ENCODE data around the gene CLSTN1. TPM values are rescaled to one million over a fixed set of nuclear protein-coding genes. Genes with fewer than 3 reads are reported as not detected.
"Not testable (repeated sequence)": the region's sequence is repeated elsewhere in the genome, so short reads cannot be mapped to it uniquely, and the experiment has no call there.

Gene CLSTN1
- polyA plus RNA-seq, 2 donors, result 45.8 to 55.4 TPM

DNA sequence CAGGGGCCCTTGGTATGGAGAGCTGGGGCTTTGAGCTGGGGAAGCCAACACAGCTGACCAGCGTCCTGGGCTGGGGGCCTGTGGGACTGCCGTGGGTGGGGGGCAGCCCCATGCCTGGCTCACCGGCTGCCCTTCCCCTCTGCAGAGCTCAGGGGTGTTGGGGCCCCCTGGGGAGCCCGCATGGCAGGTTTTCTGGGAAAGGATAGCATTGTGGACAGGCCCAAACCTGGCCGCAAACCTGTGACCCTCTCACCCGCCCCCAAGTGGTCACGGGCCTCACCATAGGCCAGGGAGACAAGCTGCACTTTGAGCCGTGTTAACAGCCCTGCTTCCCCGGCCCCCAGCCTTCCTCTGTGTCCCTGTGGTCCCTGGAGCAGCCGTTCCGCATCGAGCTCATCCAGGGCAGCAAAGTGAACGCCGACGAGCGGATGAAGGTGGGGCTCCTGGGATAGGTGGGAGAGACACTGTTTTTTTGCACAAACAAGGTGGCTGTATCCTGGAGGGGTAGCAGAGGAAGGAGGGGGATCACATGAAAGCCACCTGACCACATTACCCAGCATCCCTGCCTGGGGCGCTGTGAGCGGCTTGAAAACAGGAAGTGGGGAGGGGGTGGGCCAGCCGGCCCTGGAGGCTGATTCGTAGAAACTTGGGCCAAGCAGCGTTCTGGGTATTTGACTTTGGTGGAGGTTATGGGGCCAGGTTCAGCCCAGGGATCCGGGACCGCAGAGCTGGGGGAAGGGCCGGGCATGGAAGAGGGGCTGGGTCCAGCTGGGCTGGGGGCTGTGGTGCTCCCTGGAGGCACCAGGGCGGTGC is 106.4 kb downstream of the CLSTN1 start:
- WGBS, 2 donors, result 59 to 60% methylated on average over 25 of the region's 25 CpGs
- Histone ChIP-seq H3K4me1 (ENCODE audit: control insufficient read depth in 2 of 2, insufficient read depth in 2 of 2, low read length in 1 of 2) (peaks cover 8 to 11% of the 10 kb centered on the region in 2 donors), H3K27ac (ENCODE audit: low read depth in 2 of 2, low read length in 1 of 2) (peak overlapping the region; percentile 23 to 65), H3K4me3 (ENCODE audit: low read depth in 1 of 2, low read length in 2 of 2) (peak overlapping the region in 1 of 2 donors; percentile 38), H3K27me3 (ENCODE audit: control insufficient read depth in 1 of 2, insufficient read depth in 2 of 2, low read length in 2 of 2) (no peaks in the 10 kb centered on the region), H3K9me3 (ENCODE audit: control insufficient read depth in 2 of 2, insufficient read depth in 1 of 2, low read depth in 1 of 2, low read length in 1 of 2) (peaks cover 0 to under 1% of the 10 kb centered on the region in 2 donors), H3K36me3 (ENCODE audit: control insufficient read depth in 2 of 2, insufficient read depth in 2 of 2, low read length in 1 of 2) (peaks cover 7 to 24% of the 10 kb centered on the region in 2 donors)

DNA sequence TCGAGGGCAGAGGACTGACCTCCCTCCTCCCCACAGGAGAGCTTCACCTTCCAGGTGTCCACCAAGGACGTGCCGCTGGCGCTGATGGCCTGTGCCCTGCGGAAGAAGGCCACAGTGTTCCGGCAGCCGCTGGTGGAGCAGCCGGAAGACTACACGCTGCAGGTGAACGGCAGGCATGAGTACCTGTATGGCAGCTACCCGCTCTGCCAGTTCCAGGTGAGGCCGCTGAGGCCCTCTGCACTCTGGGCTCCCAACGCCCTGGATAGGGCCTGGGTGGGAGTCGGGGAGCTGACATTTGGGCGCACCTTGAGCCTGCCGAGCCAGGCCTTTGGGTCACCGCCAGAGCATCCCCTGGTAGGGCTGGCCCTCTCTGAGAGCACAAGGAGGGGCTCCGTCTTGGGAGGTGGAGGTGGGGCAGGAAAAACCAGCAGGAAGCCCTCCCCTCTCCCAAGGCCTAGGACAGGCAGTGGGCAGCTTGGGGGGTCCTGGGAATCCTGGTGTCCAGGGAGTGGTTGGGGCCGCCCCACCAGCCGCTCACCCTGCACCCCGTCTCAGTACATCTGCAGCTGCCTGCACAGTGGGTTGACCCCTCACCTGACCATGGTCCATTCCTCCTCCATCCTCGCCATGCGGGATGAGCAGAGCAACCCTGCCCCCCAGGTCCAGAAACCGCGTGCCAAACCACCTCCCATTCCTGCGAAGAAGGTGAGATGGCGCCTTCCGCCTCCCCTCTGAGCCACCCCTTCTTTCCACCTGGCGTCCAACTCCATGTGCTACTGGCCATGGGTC is 107.2 kb downstream of the CLSTN1 start:
- Histone ChIP-seq H3K27me3 (ENCODE audit: control insufficient read depth in 1 of 2, insufficient read depth in 2 of 2, low read length in 2 of 2) (no peaks in the 10 kb centered on the region), H3K36me3 (ENCODE audit: control insufficient read depth in 2 of 2, insufficient read depth in 2 of 2, low read length in 1 of 2) (peaks cover 3 to 19% of the 10 kb centered on the region in 2 donors), H3K27ac (ENCODE audit: low read depth in 2 of 2, low read length in 1 of 2) (peak overlapping the region; percentile 9 to 65), H3K4me1 (ENCODE audit: control insufficient read depth in 2 of 2, insufficient read depth in 2 of 2, low read length in 1 of 2) (peaks cover 6 to 11% of the 10 kb centered on the region in 2 donors), H3K9me3 (ENCODE audit: control insufficient read depth in 2 of 2, insufficient read depth in 1 of 2, low read depth in 1 of 2, low read length in 1 of 2) (no peaks in the 10 kb centered on the region), H3K4me3 (ENCODE audit: low read depth in 1 of 2, low read length in 2 of 2) (peak overlapping the region in 1 of 2 donors; percentile 38)
- 88 to 89% methylated on average over 27 to 29 of the region's 29 CpGs for WGBS, 2 donors

DNA sequence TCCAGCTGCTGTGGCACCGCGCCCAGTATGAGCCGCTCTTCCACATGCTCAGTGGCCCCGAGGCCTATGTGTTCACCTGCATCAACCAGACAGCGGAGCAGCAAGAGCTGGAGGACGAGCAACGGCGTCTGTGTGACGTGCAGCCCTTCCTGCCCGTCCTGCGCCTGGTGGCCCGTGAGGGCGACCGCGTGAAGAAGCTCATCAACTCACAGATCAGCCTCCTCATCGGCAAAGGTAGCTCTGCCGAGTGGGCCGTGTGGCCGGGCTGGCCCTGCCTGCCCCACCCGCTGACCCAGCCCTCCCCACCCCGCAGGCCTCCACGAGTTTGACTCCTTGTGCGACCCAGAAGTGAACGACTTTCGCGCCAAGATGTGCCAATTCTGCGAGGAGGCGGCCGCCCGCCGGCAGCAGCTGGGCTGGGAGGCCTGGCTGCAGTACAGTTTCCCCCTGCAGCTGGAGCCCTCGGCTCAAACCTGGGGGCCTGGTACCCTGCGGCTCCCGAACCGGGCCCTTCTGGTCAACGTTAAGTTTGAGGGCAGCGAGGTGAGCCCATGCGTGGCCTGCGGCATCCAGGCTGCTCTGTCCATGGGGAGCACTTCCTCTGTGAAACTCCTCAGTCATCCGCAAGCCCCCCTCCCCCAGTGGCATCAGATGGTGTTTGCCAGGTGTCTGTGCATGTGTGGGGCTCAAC is 108.1 kb downstream of the CLSTN1 start:
- WGBS, 2 donors, result 82 to 87% methylated on average over 40 of the region's 40 CpGs
- Histone ChIP-seq H3K27me3 (ENCODE audit: control insufficient read depth in 1 of 2, insufficient read depth in 2 of 2, low read length in 2 of 2) (no peaks in the 10 kb centered on the region), H3K36me3 (ENCODE audit: control insufficient read depth in 2 of 2, insufficient read depth in 2 of 2, low read length in 1 of 2) (peaks cover 3 to 19% of the 10 kb centered on the region in 2 donors), H3K27ac (ENCODE audit: low read depth in 2 of 2, low read length in 1 of 2) (peak overlapping the region in 1 of 2 donors; percentile 9), H3K4me3 (ENCODE audit: low read depth in 1 of 2, low read length in 2 of 2) (no peak overlapping the region), H3K4me1 (ENCODE audit: control insufficient read depth in 2 of 2, insufficient read depth in 2 of 2, low read length in 1 of 2) (peaks cover 4 to 11% of the 10 kb centered on the region in 2 donors), H3K9me3 (ENCODE audit: control insufficient read depth in 2 of 2, insufficient read depth in 1 of 2, low read depth in 1 of 2, low read length in 1 of 2) (no peaks in the 10 kb centered on the region)

DNA sequence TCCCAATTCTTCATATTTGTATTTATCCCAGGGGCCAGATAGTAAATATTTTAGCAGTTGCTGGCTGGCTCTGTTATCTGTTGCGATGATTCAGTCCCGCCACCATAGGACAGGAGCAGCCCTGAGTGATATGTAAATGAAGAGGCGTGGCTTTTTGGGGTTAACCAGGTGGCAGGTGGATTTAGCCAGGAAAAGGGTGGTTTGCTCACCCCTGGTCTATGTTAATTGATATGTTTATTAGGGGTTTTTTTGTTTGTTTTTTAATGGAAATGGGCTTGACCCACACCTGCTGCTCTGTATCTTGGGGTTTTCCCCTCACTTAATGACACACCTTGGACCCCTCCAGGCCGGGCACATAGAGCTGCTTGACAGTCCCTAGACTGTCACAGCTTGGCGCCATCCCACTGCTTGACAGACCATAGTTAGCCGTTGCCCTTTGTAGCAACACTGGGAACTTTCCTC is 109.5 kb downstream of the CLSTN1 start:
- H3K27ac ChIP-seq (ENCODE audit: low read depth in 2 of 2, low read length in 1 of 2), result no peak overlapping the region
- H3K36me3 ChIP-seq (ENCODE audit: control insufficient read depth in 2 of 2, insufficient read depth in 2 of 2, low read length in 1 of 2), result peaks cover 3 to 16% of the 10 kb centered on the region in 2 donors
- H3K4me3 ChIP-seq (ENCODE audit: low read depth in 1 of 2, low read length in 2 of 2), result no peak overlapping the region
- WGBS, 2 donors, result 67 to 68% methylated on average over 6 of the region's 6 CpGs
- no peaks in the 10 kb centered on the region for H3K9me3 ChIP-seq (ENCODE audit: control insufficient read depth in 2 of 2, insufficient read depth in 1 of 2, low read depth in 1 of 2, low read length in 1 of 2)
- H3K4me1 ChIP-seq (ENCODE audit: control insufficient read depth in 2 of 2, insufficient read depth in 2 of 2, low read length in 1 of 2), result peaks cover 4 to 11% of the 10 kb centered on the region in 2 donors
- H3K27me3 ChIP-seq (ENCODE audit: control insufficient read depth in 1 of 2, insufficient read depth in 2 of 2, low read length in 2 of 2), result no peaks in the 10 kb centered on the region

DNA sequence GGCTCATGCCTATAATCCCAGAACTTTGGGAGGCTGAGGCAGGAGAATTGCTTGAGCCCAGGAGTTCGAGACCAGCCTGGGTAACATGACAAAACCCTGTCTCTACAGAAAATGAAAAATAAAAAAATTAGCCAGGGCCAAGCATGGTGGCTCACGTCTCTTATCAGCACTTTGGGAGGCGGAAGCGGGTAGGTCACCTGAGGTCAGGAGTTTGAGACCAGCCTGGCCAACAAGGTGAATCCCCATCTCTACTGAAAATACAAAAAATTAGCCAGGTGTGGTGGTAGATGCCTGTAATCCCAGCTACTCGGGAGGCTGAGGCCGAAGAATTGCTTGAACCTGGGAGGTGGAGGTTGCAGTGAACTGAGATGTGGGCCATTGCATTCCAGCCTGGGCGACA is 111.0 kb downstream of the CLSTN1 start:
- 91 to 94% methylated on average over 7 of the region's 7 CpGs for WGBS, 2 donors
- H3K27me3 ChIP-seq (ENCODE audit: control insufficient read depth in 1 of 2, insufficient read depth in 2 of 2, low read length in 2 of 2); H3K4me3 ChIP-seq (ENCODE audit: low read depth in 1 of 2, low read length in 2 of 2); H3K9me3 ChIP-seq (ENCODE audit: control insufficient read depth in 2 of 2, insufficient read depth in 1 of 2, low read depth in 1 of 2, low read length in 1 of 2); H3K4me1 ChIP-seq (ENCODE audit: control insufficient read depth in 2 of 2, insufficient read depth in 2 of 2, low read length in 1 of 2); H3K27ac ChIP-seq (ENCODE audit: low read depth in 2 of 2, low read length in 1 of 2): not testable (repeated sequence)
- peaks cover 3 to 16% of the 10 kb centered on the region in 2 donors for H3K36me3 ChIP-seq (ENCODE audit: control insufficient read depth in 2 of 2, insufficient read depth in 2 of 2, low read length in 1 of 2)

DNA sequence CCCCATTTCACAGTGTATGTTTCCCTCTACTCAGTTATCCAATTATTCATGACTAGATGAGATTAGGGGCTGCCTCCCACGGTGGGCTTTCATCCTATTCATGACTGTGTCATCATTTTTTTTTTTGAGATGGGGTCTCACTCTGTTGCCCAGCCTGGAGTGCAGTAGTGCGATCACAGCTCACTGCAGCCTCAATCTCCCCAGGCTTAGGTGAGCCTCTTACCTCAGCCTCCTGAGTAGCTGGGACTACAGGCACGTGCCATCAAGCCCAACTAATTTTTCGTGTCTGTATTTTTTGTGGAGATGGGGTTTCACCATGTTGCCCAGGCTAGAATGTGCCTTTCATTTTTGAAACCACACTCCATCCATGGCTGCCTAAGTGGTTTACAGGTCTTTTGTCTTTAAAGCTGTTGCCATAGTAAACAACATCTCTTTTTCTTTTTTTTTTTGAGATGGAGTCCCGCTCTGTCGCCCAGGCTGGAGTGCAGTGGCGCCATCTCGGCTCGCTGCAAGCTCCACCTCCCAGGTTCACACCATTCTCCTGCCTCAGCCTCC is 112.2 kb downstream of the CLSTN1 start:
- Histone ChIP-seq H3K36me3 (ENCODE audit: control insufficient read depth in 2 of 2, insufficient read depth in 2 of 2, low read length in 1 of 2) (peaks cover 3 to 11% of the 10 kb centered on the region in 2 donors), H3K4me1 (ENCODE audit: control insufficient read depth in 2 of 2, insufficient read depth in 2 of 2, low read length in 1 of 2) (no peaks in the 10 kb centered on the region), H3K4me3 (ENCODE audit: low read depth in 1 of 2, low read length in 2 of 2) (no peak overlapping the region), H3K27me3 (ENCODE audit: control insufficient read depth in 1 of 2, insufficient read depth in 2 of 2, low read length in 2 of 2) (no peaks in the 10 kb centered on the region), H3K9me3 (ENCODE audit: control insufficient read depth in 2 of 2, insufficient read depth in 1 of 2, low read depth in 1 of 2, low read length in 1 of 2) (no peaks in the 10 kb centered on the region), H3K27ac (ENCODE audit: low read depth in 2 of 2, low read length in 1 of 2) (no peak overlapping the region)
- whole genome bisulfite sequencing, 2 donors, result 88 to 90% methylated on average over 9 of the region's 9 CpGs

DNA sequence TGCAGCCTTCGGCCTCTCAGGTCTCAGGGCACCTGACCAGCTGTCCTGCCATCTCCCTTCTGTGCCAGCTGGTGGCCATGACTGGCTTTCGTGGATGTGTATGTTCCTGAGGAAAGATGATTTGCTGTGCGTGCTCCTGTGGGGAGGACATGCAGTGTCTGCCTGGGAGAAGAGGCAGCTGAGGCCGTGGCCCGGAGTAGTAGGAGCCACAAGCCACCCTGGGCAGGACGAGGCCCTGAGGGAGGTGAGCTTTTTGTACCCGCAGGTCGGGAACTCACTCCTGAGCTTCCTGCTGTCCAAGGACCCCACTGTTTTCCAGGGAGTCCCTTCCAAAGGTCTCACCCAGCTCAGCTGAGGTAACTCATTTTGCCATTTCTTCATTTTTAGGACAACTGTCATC is 113.7 kb downstream of the CLSTN1 start:
- no peaks in the 10 kb centered on the region for H3K27me3 ChIP-seq (ENCODE audit: control insufficient read depth in 1 of 2, insufficient read depth in 2 of 2, low read length in 2 of 2)
- no peak overlapping the region for H3K4me3 ChIP-seq (ENCODE audit: low read depth in 1 of 2, low read length in 2 of 2)
- H3K4me1 ChIP-seq (ENCODE audit: control insufficient read depth in 2 of 2, insufficient read depth in 2 of 2, low read length in 1 of 2), result no peaks in the 10 kb centered on the region
- no peak overlapping the region for H3K27ac ChIP-seq (ENCODE audit: low read depth in 2 of 2, low read length in 1 of 2)
- H3K9me3 ChIP-seq (ENCODE audit: control insufficient read depth in 2 of 2, insufficient read depth in 1 of 2, low read depth in 1 of 2, low read length in 1 of 2), result no peaks in the 10 kb centered on the region
- WGBS, 2 donors, result 86 to 95% methylated on average over 8 of the region's 8 CpGs
- H3K36me3 ChIP-seq (ENCODE audit: control insufficient read depth in 2 of 2, insufficient read depth in 2 of 2, low read length in 1 of 2), result peaks cover 0 to 2% of the 10 kb centered on the region in 2 donors

DNA sequence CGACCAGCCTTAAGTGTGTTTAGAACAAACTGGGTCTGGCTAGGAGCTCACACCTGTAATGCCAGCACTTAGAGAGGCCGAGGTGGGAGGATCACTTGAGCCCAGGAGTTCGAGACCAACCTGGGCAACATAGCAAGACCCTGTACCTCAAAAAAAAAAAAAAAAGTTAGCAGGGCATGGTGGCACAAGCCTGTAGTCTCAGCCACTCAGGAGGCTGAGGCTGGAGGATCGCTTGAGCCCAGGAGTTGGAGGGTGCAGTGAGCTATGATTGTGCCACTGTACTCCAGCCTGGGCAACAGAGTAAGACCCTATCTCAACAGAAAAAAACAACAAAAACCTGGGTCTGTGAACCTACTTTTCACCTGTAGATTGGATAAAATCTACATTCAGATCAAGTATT is 117.6 kb downstream of the CLSTN1 start:
- Histone ChIP-seq H3K36me3 (ENCODE audit: control insufficient read depth in 2 of 2, insufficient read depth in 2 of 2, low read length in 1 of 2) (peaks cover 0 to 2% of the 10 kb centered on the region in 2 donors), H3K27me3 (ENCODE audit: control insufficient read depth in 1 of 2, insufficient read depth in 2 of 2, low read length in 2 of 2) (no peaks in the 10 kb centered on the region), H3K27ac (ENCODE audit: low read depth in 2 of 2, low read length in 1 of 2) (no peak overlapping the region), H3K4me1 (ENCODE audit: control insufficient read depth in 2 of 2, insufficient read depth in 2 of 2, low read length in 1 of 2) (no peaks in the 10 kb centered on the region), H3K4me3 (ENCODE audit: low read depth in 1 of 2, low read length in 2 of 2) (no peak overlapping the region), H3K9me3 (ENCODE audit: control insufficient read depth in 2 of 2, insufficient read depth in 1 of 2, low read depth in 1 of 2, low read length in 1 of 2) (peaks cover 0 to 3% of the 10 kb centered on the region in 2 donors)
- WGBS, 2 donors, result 86 to 90% methylated on average over 4 of the region's 4 CpGs
